Hepatocyte (in vitro differentiated cells): ENCODE data around the gene BICD1. TPM values are rescaled to one million over a fixed set of nuclear protein-coding genes. Genes with fewer than 3 reads are reported as not detected.

Experiments used
- DNase-seq: peaks from one replicate; pipeline ENCODE4 v3.0.0-alpha.2; 2016; ENCODE audit warnings: low spot score
- H2AFZ ChIP-seq: fragments of 200-600 bp; sonication (generic); 2 replicates; pipeline ENCODE4 v1.6.0; 2016; ENCODE audit warnings: antibody characterized with exemption, mild to moderate bottlenecking
- H3K27ac ChIP-seq: fragments of 200-600 bp; sonication (generic); 2 replicates; pipeline ENCODE4 v1.5.1; 2016; ENCODE audit warnings: mild to moderate bottlenecking
- H3K27me3 ChIP-seq: fragments of 200-600 bp; sonication (generic); 2 replicates; pipeline ENCODE4 v1.6.1; 2016
- H3K36me3 ChIP-seq: fragments of 200-600 bp; sonication (generic); replicated peaks from 2 replicates; pipeline ENCODE4 v1.5.1; 2016; ENCODE audit warnings: low read depth; ENCODE audit not compliant: insufficient read depth
- H3K4me1 ChIP-seq: fragments of 200-600 bp; sonication (generic); 2 replicates; pipeline ENCODE4 v1.5.1; 2016; ENCODE audit warnings: mild to moderate bottlenecking, moderate library complexity; ENCODE audit not compliant: insufficient read depth
- H3K4me2 ChIP-seq: fragments of 200-600 bp; sonication (generic); 2 replicates; pipeline ENCODE4 v1.6.0; 2016
- H3K4me3 ChIP-seq: fragments of 200-600 bp; sonication (generic); 2 replicates; pipeline ENCODE4 v1.5.1; 2016; ENCODE audit warnings: mild to moderate bottlenecking
- H3K79me2 ChIP-seq: fragments of 200-600 bp; sonication (generic); 2 replicates; pipeline ENCODE4 v1.6.0; 2017; ENCODE audit warnings: mild to moderate bottlenecking
- H3K9me2 ChIP-seq: fragments of 200-600 bp; sonication (generic); replicated peaks from 2 replicates; pipeline ENCODE4 v1.6.0; 2017; ENCODE audit warnings: mild to moderate bottlenecking; ENCODE audit not compliant: insufficient read depth
- H3K9me3 ChIP-seq: fragments of 200-600 bp; sonication (generic); 2 replicates; pipeline ENCODE4 v1.5.1; 2016; ENCODE audit warnings: low read depth, mild to moderate bottlenecking
- H4K20me1 ChIP-seq: fragments of 200-600 bp; sonication (generic); 2 replicates; pipeline ENCODE4 v1.6.0; 2016; ENCODE audit warnings: mild to moderate bottlenecking; ENCODE audit not compliant: insufficient read depth, poor library complexity, severe bottlenecking
- EZH2 ChIP-seq: fragments of 200-600 bp; sonication (generic); IDR thresholded peaks from 2 replicates; pipeline ENCODE4 v1.6.1; 2016; ENCODE audit warnings: antibody characterized with exemption, mild to moderate bottlenecking, borderline replicate concordance
- EZH2phosphoT487 ChIP-seq: fragments of 200-600 bp; sonication (generic); IDR thresholded peaks from one replicate; pipeline ENCODE4 v1.6.1; 2018; ENCODE audit warnings: antibody characterized with exemption, mild to moderate bottlenecking, low read depth, moderate library complexity; ENCODE audit not compliant: unreplicated experiment, severe bottlenecking
- WGBS: methylation state at CpG from one replicate; pipeline ENCODE4 v1.1.6; 2016; ENCODE audit warnings: low lambda C conversion rate; ENCODE audit errors: missing lambda C conversion rate; 5-methylcytosine and 5-hydroxymethylcytosine counted together
- polyA plus RNA-seq: library from polyadenylated mRNA; unstranded; fragments of >200 nt; fragmentation: Nextera tagmentation; extraction: Ambion mirVana; gene quantifications from 2 replicates; pipeline ENCODE4 v1.2.1, GENCODE V29; 2016
- total RNA-seq: library from RNA; depleted of rRNA; stranded (reverse); fragments of >200 nt; gene quantifications from 2 replicates; pipeline ENCODE4 v1.2.3, GENCODE V29; 2014
- TF ChIP-seq, protein P1 (sequence below): fragments of 200-600 bp; sonication (generic); IDR thresholded peaks from 2 replicates; pipeline ENCODE4 v1.5.1; 2016; ENCODE audit warnings: antibody characterized with exemption, mild to moderate bottlenecking; ENCODE audit not compliant: poor library complexity

BICD1 gene
- total and polyA plus RNA-seq, 2 experiments from 2014 or later, result 19.7 to 23.6 TPM

DNA sequence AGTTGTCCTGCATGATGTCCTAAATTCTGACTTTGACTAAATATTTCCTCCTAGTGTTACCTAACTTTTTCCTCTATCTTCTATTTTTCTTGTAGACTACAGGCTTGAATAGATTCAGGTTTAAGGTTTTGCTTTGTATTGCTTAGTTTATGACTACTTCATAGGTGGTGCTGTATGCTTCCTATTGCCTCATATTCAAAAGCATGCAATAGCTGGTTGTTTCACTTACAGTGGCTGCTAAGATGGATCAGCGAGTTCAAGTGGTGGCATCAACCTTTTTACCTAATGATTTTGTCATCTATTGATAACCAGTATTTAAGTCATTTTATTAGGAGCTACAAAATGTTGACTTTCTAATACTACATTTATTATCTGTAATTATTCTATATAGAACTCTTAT is 36.3 kb upstream of the BICD1 start:
- Histone ChIP-seq H3K4me3 (no peak overlapping the region), H3K4me2 (no peak overlapping the region), H3K9me3 (no peaks in the 10 kb centered on the region), H3K27me3 (no peaks in the 10 kb centered on the region), H3K79me2 (no peaks in the 10 kb centered on the region), H4K20me1 (no peaks in the 10 kb centered on the region), H3K27ac (no peak overlapping the region), H2AFZ (no peak overlapping the region), H3K36me3 (no peaks in the 10 kb centered on the region), H3K9me2 (no peaks in the 10 kb centered on the region), H3K4me1 (peaks cover 3% of the 10 kb centered on the region)
- no peak for TF ChIP-seq EZH2
- TF ChIP-seq EZH2phosphoT487, result no peak
- TF ChIP-seq, protein P1, sequence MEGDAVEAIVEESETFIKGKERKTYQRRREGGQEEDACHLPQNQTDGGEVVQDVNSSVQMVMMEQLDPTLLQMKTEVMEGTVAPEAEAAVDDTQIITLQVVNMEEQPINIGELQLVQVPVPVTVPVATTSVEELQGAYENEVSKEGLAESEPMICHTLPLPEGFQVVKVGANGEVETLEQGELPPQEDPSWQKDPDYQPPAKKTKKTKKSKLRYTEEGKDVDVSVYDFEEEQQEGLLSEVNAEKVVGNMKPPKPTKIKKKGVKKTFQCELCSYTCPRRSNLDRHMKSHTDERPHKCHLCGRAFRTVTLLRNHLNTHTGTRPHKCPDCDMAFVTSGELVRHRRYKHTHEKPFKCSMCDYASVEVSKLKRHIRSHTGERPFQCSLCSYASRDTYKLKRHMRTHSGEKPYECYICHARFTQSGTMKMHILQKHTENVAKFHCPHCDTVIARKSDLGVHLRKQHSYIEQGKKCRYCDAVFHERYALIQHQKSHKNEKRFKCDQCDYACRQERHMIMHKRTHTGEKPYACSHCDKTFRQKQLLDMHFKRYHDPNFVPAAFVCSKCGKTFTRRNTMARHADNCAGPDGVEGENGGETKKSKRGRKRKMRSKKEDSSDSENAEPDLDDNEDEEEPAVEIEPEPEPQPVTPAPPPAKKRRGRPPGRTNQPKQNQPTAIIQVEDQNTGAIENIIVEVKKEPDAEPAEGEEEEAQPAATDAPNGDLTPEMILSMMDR, result no peak
- DNase-seq, result no peak
- WGBS, result 30% methylated on average over 1 of the region's 1 CpG

DNA sequence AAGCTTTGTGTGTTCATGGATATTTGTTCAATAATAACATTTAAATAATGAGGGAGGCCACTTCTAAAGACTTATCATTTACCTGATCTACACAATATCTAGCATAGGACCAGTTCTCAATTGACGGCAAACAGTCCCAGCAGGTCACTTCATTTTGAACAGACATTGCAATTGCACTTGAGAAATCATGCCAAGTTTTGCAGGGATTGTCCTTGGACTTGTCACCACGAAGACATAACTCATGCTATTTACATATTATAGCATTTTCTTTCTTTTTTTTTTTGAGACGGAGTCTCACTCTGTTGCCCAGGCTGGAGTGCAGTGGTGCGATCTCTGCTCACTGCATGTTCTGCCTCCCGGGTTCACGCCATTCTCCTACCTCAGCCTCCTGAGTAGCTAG is 34.5 kb upstream of the BICD1 start:
- H3K4me2 ChIP-seq, result no peak overlapping the region
- no peak overlapping the region for H2AFZ ChIP-seq
- peaks cover 3% of the 10 kb centered on the region for H3K4me1 ChIP-seq
- no peak overlapping the region for H3K4me3 ChIP-seq
- no peaks in the 10 kb centered on the region for H3K27me3 ChIP-seq
- TF ChIP-seq EZH2phosphoT487 (no peak), EZH2 (no peak)
- TF ChIP-seq, protein P1, result no peak
- H3K27ac ChIP-seq, result no peak overlapping the region
- DNase-seq, result no peak
- WGBS, result 95% methylated on average over 6 of the region's 6 CpGs
- H3K9me3 ChIP-seq, result no peaks in the 10 kb centered on the region
- no peaks in the 10 kb centered on the region for H3K36me3 ChIP-seq
- H3K79me2 ChIP-seq, result no peaks in the 10 kb centered on the region
- H4K20me1 ChIP-seq, result no peaks in the 10 kb centered on the region
- H3K9me2 ChIP-seq, result no peaks in the 10 kb centered on the region

DNA sequence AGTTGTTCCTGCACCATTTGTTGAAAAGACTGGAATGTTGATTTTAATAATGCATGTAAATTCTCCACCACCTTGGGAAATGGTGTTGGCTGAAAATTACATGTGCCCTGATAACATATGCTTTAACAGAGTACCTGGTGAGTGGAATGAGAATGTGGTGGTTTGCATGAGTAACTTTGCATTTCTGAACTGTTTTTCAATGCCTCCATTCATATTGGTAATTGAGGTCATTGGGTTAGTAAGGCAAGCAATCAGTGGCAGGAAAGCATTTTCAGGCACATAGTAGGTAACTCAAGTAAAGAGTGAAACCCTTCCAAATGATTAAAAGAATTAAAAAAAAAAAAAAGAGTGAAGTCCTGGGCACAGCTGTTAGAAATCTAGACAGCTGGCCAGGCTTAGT is 32.2 kb upstream of the BICD1 start:
- Histone ChIP-seq H3K4me3 (no peak overlapping the region), H3K9me2 (no peaks in the 10 kb centered on the region), H2AFZ (no peak overlapping the region), H4K20me1 (no peaks in the 10 kb centered on the region), H3K36me3 (no peaks in the 10 kb centered on the region), H3K27me3 (no peaks in the 10 kb centered on the region), H3K4me2 (no peak overlapping the region), H3K27ac (no peak overlapping the region), H3K4me1 (peaks cover under 1% of the 10 kb centered on the region), H3K79me2 (no peaks in the 10 kb centered on the region), H3K9me3 (no peaks in the 10 kb centered on the region)
- DNase-seq, result no peak
- TF ChIP-seq EZH2 (no peak), EZH2phosphoT487 (no peak)
- TF ChIP-seq, protein P1, result no peak

DNA sequence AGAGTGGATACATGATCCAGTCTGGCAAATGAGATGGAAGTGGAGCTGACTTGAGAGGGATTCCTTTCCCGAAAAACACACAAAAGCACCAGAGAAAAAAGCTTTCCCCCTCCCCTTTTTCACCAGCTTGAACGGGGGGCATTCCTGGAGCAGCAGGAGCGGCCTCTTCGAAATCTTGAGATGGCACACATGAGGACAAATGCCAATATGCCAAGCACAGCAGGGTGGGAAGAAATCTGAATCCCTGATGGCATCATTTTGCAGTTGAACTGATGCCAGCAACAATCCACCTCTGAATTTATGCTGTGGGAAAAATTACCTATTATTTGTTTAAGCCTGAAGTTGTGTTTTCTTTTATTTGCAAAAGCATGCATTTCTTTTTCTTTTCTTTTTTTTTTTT is 29.7 kb upstream of the BICD1 start:
- TF ChIP-seq, protein P1, result no peak
- no peak for TF ChIP-seq EZH2
- Histone ChIP-seq H2AFZ (no peak overlapping the region), H4K20me1 (no peaks in the 10 kb centered on the region), H3K9me2 (no peaks in the 10 kb centered on the region), H3K27me3 (no peaks in the 10 kb centered on the region), H3K36me3 (no peaks in the 10 kb centered on the region), H3K4me3 (no peak overlapping the region), H3K27ac (no peak overlapping the region), H3K4me1 (no peaks in the 10 kb centered on the region), H3K79me2 (no peaks in the 10 kb centered on the region), H3K9me3 (no peaks in the 10 kb centered on the region), H3K4me2 (no peak overlapping the region)
- no peak for DNase-seq
- WGBS, result 82% methylated on average over 4 of the region's 4 CpGs
